Measurements from ENCODE around the gene FABP2.

- TF ChIP-seq, protein P1, sequence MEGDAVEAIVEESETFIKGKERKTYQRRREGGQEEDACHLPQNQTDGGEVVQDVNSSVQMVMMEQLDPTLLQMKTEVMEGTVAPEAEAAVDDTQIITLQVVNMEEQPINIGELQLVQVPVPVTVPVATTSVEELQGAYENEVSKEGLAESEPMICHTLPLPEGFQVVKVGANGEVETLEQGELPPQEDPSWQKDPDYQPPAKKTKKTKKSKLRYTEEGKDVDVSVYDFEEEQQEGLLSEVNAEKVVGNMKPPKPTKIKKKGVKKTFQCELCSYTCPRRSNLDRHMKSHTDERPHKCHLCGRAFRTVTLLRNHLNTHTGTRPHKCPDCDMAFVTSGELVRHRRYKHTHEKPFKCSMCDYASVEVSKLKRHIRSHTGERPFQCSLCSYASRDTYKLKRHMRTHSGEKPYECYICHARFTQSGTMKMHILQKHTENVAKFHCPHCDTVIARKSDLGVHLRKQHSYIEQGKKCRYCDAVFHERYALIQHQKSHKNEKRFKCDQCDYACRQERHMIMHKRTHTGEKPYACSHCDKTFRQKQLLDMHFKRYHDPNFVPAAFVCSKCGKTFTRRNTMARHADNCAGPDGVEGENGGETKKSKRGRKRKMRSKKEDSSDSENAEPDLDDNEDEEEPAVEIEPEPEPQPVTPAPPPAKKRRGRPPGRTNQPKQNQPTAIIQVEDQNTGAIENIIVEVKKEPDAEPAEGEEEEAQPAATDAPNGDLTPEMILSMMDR (IDR thresholded peaks at IDR 0.05): no peak
- no peak for TF ChIP-seq POLR2A (IDR thresholded peaks at IDR 0.05)
These were observed 31.3 kb downstream of the FABP2 start for GRCh38 chr4:119290598-119290997.

Measured in thyroid gland (tissue), 4 donors.